Activated CD8-positive, alpha-beta T cell treated with anti-CD3 and anti-CD28 coated beads for 36 hours (primary cell): ENCODE data around the gene ELOB. TPM values are rescaled to one million over a fixed set of nuclear protein-coding genes. Genes with fewer than 3 reads are reported as not detected.
A peak's percentile ranks its signal among the peaks of the same experiment; 100 is the strongest.

ENCODE experiments used
- ATAC-seq: fragments of 200-7000 bp; cut with Tn5 transposase; one replicate; pipeline ENCODE4 v1.10.0; 2021; ENCODE audit warnings: mild to moderate bottlenecking, moderate library complexity
- CTCF ChIA-PET: fragments of 350-600 bp; sonication (Branson Sonifier 250); formaldehyde crosslinking; loops from one replicate; lab custom pipeline; 2021; ENCODE audit warnings: antibody characterized with exemption; lab: Charles Lee
- POLR2A ChIA-PET: fragments of 350-600 bp; sonication (Branson Sonifier 250); formaldehyde crosslinking; loops from one replicate; lab custom pipeline; 2021; ENCODE audit warnings: antibody characterized with exemption; lab: Charles Lee
- DNase-seq: peaks from one replicate; pipeline ENCODE4 v3.0.0-alpha.2; 2020
- H3K27ac Mint-ChIP-seq: one replicate; pipeline ENCODE4 v1.8.0; 2021; ENCODE audit warnings: mild to moderate bottlenecking, mixed read lengths
- H3K27me3 Mint-ChIP-seq: one replicate; pipeline ENCODE4 v1.8.0; 2021; ENCODE audit warnings: mixed read lengths
- H3K36me3 Mint-ChIP-seq: one replicate; pipeline ENCODE4 v1.8.0; 2021; ENCODE audit warnings: low read depth, mixed read lengths
- H3K4me1 Mint-ChIP-seq: one replicate; pipeline ENCODE4 v1.8.0; 2021; ENCODE audit warnings: low read depth, mixed read lengths
- H3K4me3 Mint-ChIP-seq: one replicate; pipeline ENCODE4 v1.8.0; 2021; ENCODE audit warnings: mild to moderate bottlenecking, moderate library complexity, mixed read lengths
- H3K9me3 Mint-ChIP-seq: one replicate; pipeline ENCODE4 v1.8.0; 2021; ENCODE audit warnings: mixed read lengths
- CTCF ChIP-seq: fragments of 200-600 bp; IDR thresholded peaks from one replicate; pipeline ENCODE4 v1.8.0; 2022; ENCODE audit warnings: antibody characterized with exemption, mild to moderate bottlenecking
- intact Hi-C: fragments of 100-400 bp; cut with micrococcal nuclease; formaldehyde crosslinking; loops from one replicate; pipeline ENCODE4 v1.10.0; 2022
- total RNA-seq, 2 experiments: library from RNA; stranded (reverse); gene quantifications; one replicate each; pipeline ENCODE4 v1.2.3, GENCODE V29; 2021

Gene ELOB
- total RNA-seq = 100 to 1,000 TPM; 174 to 178 TPM

- CTCF ChIA-PET = interaction anchor here (1.4 kb wide), 1 partner anchor 91 kb away, joined by 4 read pairs; no protein-coding TSS in a partner anchor
- DNase-seq (peak; percentile 92), ATAC-seq (peak; percentile 93)
- H3K27me3 Mint-ChIP-seq = no peaks in the 10 kb centered on the region
- H3K4me1 Mint-ChIP-seq = peaks cover 24% of the 10 kb centered on the region
- intact Hi-C loops = no loop called here
- peaks cover 24% of the 10 kb centered on the region for H3K36me3 Mint-ChIP-seq
- H3K4me3 Mint-ChIP-seq = peak within 1 kb of the TSS; percentile 90
- H3K27ac Mint-ChIP-seq = peak within 1 kb of the TSS; percentile 98
- no peaks in the 10 kb centered on the region for H3K9me3 Mint-ChIP-seq
- POLR2A ChIA-PET = interaction anchor here (0.5 to 8.7 kb wide), 8 partner anchors 10 to 376 kb away, joined by 3 to 80 read pairs (median 8); partner anchors contain the start of gene SRRM2
- TF ChIP-seq CTCF = no peak
Measured at GRCh38 chr16:2777231-2777902, at the start of gene ELOB. TSS of gene ELOB (minus strand) at chr16:2777280. CDS start at chr16:2777239, 41 bp downstream.

- ATAC-seq (no peak), DNase-seq (no peak)
- H3K4me3 Mint-ChIP-seq = no peak overlapping the region
- H3K27me3 Mint-ChIP-seq = peaks cover 2% of the 10 kb centered on the region
- no peaks in the 10 kb centered on the region for H3K9me3 Mint-ChIP-seq
- POLR2A ChIA-PET = no interaction called here
- intact Hi-C loops = no loop called here
- no peak for TF ChIP-seq CTCF
- H3K4me1 Mint-ChIP-seq = no peaks in the 10 kb centered on the region
- CTCF ChIA-PET = interaction anchor here (1.1 kb wide), 1 partner anchor 13 kb away, joined by 3 read pairs; no protein-coding TSS in a partner anchor
- no peak overlapping the region for H3K27ac Mint-ChIP-seq
- H3K36me3 Mint-ChIP-seq = no peaks in the 10 kb centered on the region
Measured at GRCh38 chr16:2825906-2826305, 48.8 kb upstream of the ELOB start.

GRCh38 chr16:2825049-2825742 is 48.1 kb upstream of the ELOB start:
- Mint-ChIP-seq H3K27me3 (no peaks in the 10 kb centered on the region), H3K9me3 (no peaks in the 10 kb centered on the region), H3K4me3 (no peak overlapping the region), H3K4me1 (no peaks in the 10 kb centered on the region), H3K36me3 (no peaks in the 10 kb centered on the region), H3K27ac (no peak overlapping the region)
- no peak for DNase-seq
- ChIA-PET POLR2A (no interaction called here), CTCF (no interaction called here)
- intact Hi-C loops = no loop called here
- TF ChIP-seq CTCF = no peak
- ATAC-seq = no peak

GRCh38 chr16:2824626-2825025 is 47.5 kb upstream of the ELOB start:
- Mint-ChIP-seq H3K27ac (no peak overlapping the region), H3K27me3 (no peaks in the 10 kb centered on the region), H3K4me3 (no peak overlapping the region), H3K4me1 (no peaks in the 10 kb centered on the region), H3K9me3 (no peaks in the 10 kb centered on the region), H3K36me3 (no peaks in the 10 kb centered on the region)
- CTCF ChIA-PET = no interaction called here
- POLR2A ChIA-PET = no interaction called here
- no peak for TF ChIP-seq CTCF
- intact Hi-C loops = no loop called here
- ATAC-seq (no peak), DNase-seq (no peak)

GRCh38 chr16:2822496-2822895 is 45.4 kb upstream of the ELOB start:
- intact Hi-C loops = no loop called here
- ChIA-PET POLR2A (no interaction called here), CTCF (interaction anchor here (1.9 kb wide), 1 partner anchor 16 kb away, joined by 6 read pairs; no protein-coding TSS in a partner anchor)
- TF ChIP-seq CTCF = no peak
- H3K27me3 Mint-ChIP-seq = no peaks in the 10 kb centered on the region
- DNase-seq = no peak
- H3K4me3 Mint-ChIP-seq = no peak overlapping the region
- no peaks in the 10 kb centered on the region for H3K36me3 Mint-ChIP-seq
- no peak for ATAC-seq
- no peaks in the 10 kb centered on the region for H3K9me3 Mint-ChIP-seq
- H3K4me1 Mint-ChIP-seq = no peaks in the 10 kb centered on the region
- H3K27ac Mint-ChIP-seq = no peak overlapping the region
